ENCODE data around the gene BZW2. TPM values are rescaled to one million over a fixed set of nuclear protein-coding genes. Genes with fewer than 3 reads are reported as not detected.

Gene BZW2
- total RNA-seq, 1 donor = 61.8 TPM

- no peak overlapping the region for H3K4me3 ChIP-seq (ENCODE audit: low read depth, low read length)
- no peak for TF ChIP-seq CTCF (IDR thresholded peaks at IDR 0.05; ENCODE audit: insufficient read depth, low read length)
- no peak for DNase-seq (ENCODE audit: low read depth)
Measured at GRCh38 chr7:16684935-16685334, 39.0 kb downstream of the BZW2 start.

- H3K4me3 ChIP-seq (ENCODE audit: low read depth, low read length) = no peak overlapping the region
- TF ChIP-seq CTCF (IDR thresholded peaks at IDR 0.05; ENCODE audit: insufficient read depth, low read length) = no peak
Measured at GRCh38 chr7:16685535-16685934, 39.6 kb downstream of the BZW2 start.

GRCh38 chr7:16688249-16688648 is 42.3 kb downstream of the BZW2 start:
- H3K4me3 ChIP-seq (ENCODE audit: low read depth, low read length) = no peak overlapping the region
- DNase-seq (ENCODE audit: low read depth) = no peak
- no peak for TF ChIP-seq CTCF (IDR thresholded peaks at IDR 0.05; ENCODE audit: insufficient read depth, low read length)

More at GRCh38 chr7:16685535-16685934, 39.6 kb downstream of the BZW2 start:
- no peak for DNase-seq (ENCODE audit: low read depth)

GRCh38 chr7:16691241-16691640 is 45.3 kb downstream of the BZW2 start:
- TF ChIP-seq CTCF (IDR thresholded peaks at IDR 0.05; ENCODE audit: insufficient read depth, low read length) = no peak
- no peak overlapping the region for H3K4me3 ChIP-seq (ENCODE audit: low read depth, low read length)
- DNase-seq (ENCODE audit: low read depth) = no peak

GRCh38 chr7:16693601-16694318 is 47.8 kb downstream of the BZW2 start:
- no peak for DNase-seq (ENCODE audit: low read depth)
- TF ChIP-seq CTCF (IDR thresholded peaks at IDR 0.05; ENCODE audit: insufficient read depth, low read length) = no peak
- H3K4me3 ChIP-seq (ENCODE audit: low read depth, low read length) = no peak overlapping the region

GRCh38 chr7:16694806-16695205 is 48.8 kb downstream of the BZW2 start:
- H3K4me3 ChIP-seq (ENCODE audit: low read depth, low read length) = no peak overlapping the region
- no peak for TF ChIP-seq CTCF (IDR thresholded peaks at IDR 0.05; ENCODE audit: insufficient read depth, low read length)
- no peak for DNase-seq (ENCODE audit: low read depth)
